Osteoblast (primary cell): ENCODE measurements around the gene GRID1. TPM values are rescaled to one million over a fixed set of nuclear protein-coding genes. Genes with fewer than 3 reads are reported as not detected.

Experiments used
- DNase-seq: peaks from one replicate; pipeline ENCODE4 v3.0.0; 2011; ENCODE audit warnings: low spot score, mixed read lengths; ENCODE audit not compliant: insufficient read length; ENCODE audit errors: missing footprints
- H2AFZ ChIP-seq: 2 replicates; pipeline ENCODE4 v1.6.0; 2011; ENCODE audit warnings: mild to moderate bottlenecking, low read length
- H3K27ac ChIP-seq: 2 replicates; pipeline ENCODE4 v1.5.1; 2011; ENCODE audit warnings: mild to moderate bottlenecking, low read depth, low read length, moderate library complexity
- H3K27me3 ChIP-seq: 2 replicates; pipeline ENCODE4 v1.6.0; 2012; ENCODE audit warnings: mild to moderate bottlenecking, control low read depth, inconsistent platforms, low read length, moderate library complexity; ENCODE audit not compliant: insufficient read depth
- H3K36me3 ChIP-seq: 2 replicates; pipeline ENCODE4 v1.5.1; 2011; ENCODE audit warnings: mild to moderate bottlenecking, low read length, control low read depth, moderate library complexity; ENCODE audit not compliant: insufficient read depth
- H3K4me1 ChIP-seq: 2 replicates; pipeline ENCODE4 v1.5.1; 2011; ENCODE audit warnings: mild to moderate bottlenecking, low read length, control low read depth, moderate library complexity; ENCODE audit not compliant: insufficient read depth
- H3K4me2 ChIP-seq: 2 replicates; pipeline ENCODE4 v1.6.0; 2011; ENCODE audit warnings: mild to moderate bottlenecking, low read length; ENCODE audit not compliant: insufficient read depth
- H3K4me3 ChIP-seq: fragments of 200-600 bp; sonication (generic); 3 replicates; pipeline ENCODE4 v1.5.1; 2012; ENCODE audit warnings: mild to moderate bottlenecking, low read length, inconsistent platforms; ENCODE audit not compliant: insufficient read depth
- H3K79me2 ChIP-seq: 2 replicates; pipeline ENCODE4 v1.6.0; 2012; ENCODE audit warnings: mild to moderate bottlenecking, low read length, control low read depth, inconsistent platforms; ENCODE audit not compliant: insufficient read depth
- H3K9me3 ChIP-seq: 2 replicates; pipeline ENCODE4 v1.5.1; 2011; ENCODE audit warnings: low read depth, low read length, control low read depth
- H4K20me1 ChIP-seq: 2 replicates; pipeline ENCODE4 v1.6.0; 2012; ENCODE audit warnings: mild to moderate bottlenecking, low read length, control low read depth; ENCODE audit not compliant: insufficient read depth
- total RNA-seq: library from RNA; depleted of rRNA; stranded (reverse); fragments of >200 nt; gene quantifications from 2 replicates; pipeline ENCODE4 v1.2.3, GENCODE V29; 2012
- TF ChIP-seq, protein P1 (sequence below): IDR thresholded peaks from 2 replicates; pipeline ENCODE4 v1.5.1; 2011; ENCODE audit warnings: mild to moderate bottlenecking, low read depth, low read length, moderate library complexity; ENCODE audit errors: extremely low read depth

GRID1 gene
- total RNA-seq, 1 donor, result not detected

DNA sequence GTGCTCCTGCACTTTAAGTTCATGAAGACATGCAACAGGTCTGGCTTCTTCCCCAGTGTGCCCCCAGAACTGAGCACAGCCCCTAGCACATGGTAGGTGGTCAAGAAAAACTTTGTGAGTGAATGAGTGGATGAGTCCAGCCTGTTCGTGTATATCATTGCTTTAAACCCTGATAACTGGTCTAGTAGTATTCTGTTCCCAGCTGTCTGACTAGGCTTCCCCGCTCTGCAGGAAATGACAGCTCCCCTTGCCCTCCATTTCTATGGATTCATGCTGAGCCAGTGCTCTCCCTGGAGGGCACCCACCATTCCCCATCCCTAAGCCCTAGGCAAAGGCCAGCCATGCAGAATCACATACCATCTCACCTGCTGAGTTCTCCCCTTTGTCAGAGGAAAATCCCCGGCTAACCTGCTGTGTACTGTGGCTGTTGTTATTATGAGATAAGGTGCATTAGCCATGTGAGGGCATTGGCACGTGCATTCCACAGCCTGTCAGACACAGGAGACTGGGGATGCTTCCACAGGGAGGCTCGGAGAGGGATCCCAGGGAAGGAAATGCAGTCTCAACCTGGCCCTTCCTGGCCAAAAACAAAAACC, 698.9 kb downstream of the GRID1 start:
- Histone ChIP-seq H3K9me3 (peaks cover 2% of the 10 kb centered on the region), H3K79me2 (no peaks in the 10 kb centered on the region), H3K4me1 (no peaks in the 10 kb centered on the region), H3K4me2 (no peak overlapping the region), H2AFZ (no peak overlapping the region), H3K4me3 (no peak overlapping the region), H3K27ac (no peak overlapping the region), H3K27me3 (no peaks in the 10 kb centered on the region), H3K36me3 (no peaks in the 10 kb centered on the region), H4K20me1 (no peaks in the 10 kb centered on the region)
- no peak for DNase-seq
- TF ChIP-seq, protein P1, sequence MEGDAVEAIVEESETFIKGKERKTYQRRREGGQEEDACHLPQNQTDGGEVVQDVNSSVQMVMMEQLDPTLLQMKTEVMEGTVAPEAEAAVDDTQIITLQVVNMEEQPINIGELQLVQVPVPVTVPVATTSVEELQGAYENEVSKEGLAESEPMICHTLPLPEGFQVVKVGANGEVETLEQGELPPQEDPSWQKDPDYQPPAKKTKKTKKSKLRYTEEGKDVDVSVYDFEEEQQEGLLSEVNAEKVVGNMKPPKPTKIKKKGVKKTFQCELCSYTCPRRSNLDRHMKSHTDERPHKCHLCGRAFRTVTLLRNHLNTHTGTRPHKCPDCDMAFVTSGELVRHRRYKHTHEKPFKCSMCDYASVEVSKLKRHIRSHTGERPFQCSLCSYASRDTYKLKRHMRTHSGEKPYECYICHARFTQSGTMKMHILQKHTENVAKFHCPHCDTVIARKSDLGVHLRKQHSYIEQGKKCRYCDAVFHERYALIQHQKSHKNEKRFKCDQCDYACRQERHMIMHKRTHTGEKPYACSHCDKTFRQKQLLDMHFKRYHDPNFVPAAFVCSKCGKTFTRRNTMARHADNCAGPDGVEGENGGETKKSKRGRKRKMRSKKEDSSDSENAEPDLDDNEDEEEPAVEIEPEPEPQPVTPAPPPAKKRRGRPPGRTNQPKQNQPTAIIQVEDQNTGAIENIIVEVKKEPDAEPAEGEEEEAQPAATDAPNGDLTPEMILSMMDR, result no peak

DNA sequence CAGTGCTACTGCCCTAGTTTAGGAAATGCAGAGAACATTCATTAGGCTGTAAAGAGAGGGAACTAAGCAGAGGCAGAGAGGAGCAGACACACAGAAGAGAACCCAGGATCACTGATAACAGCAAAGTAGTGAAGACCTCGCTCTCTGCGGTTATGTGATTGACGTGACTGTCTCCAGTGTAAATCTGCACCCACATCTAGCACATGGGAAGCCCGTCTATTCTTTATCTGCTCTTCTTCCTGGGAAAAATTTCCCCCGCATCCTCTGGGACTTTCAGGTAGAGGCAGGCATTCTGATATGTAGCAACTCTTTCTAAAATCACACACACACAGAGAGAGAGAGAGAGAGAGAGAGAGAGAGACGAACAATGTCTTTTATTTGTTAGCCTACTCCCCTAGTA, 699.6 kb downstream of the GRID1 start:
- TF ChIP-seq, protein P1, result no peak
- Histone ChIP-seq H2AFZ (no peak overlapping the region), H3K4me3 (no peak overlapping the region), H3K9me3 (no peaks in the 10 kb centered on the region), H3K4me1 (no peaks in the 10 kb centered on the region), H3K27me3 (no peaks in the 10 kb centered on the region), H3K4me2 (no peak overlapping the region), H3K27ac (no peak overlapping the region), H3K79me2 (no peaks in the 10 kb centered on the region), H4K20me1 (no peaks in the 10 kb centered on the region), H3K36me3 (no peaks in the 10 kb centered on the region)
- no peak for DNase-seq

DNA sequence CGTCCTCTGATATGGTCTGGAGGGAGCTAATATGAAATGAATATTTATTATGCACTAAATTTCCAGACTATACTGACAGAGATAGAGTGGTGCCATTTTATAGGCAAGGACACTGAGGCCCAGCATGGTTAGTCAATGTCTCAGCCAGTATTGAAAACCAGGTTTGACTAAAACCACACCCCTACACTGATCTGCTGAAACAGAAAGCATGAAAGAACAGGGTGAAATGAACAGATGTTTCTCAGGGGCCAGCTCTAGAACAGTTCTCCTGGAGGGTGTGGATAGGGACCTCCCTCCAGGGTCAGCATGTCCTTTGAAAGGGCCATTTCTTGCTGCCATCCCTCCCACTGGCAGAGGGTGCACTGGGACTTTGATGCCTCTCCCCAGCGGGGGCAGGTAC, 700.5 kb downstream of the GRID1 start:
- no peak for DNase-seq
- no peaks in the 10 kb centered on the region for H3K27me3 ChIP-seq
- H3K79me2 ChIP-seq, result no peaks in the 10 kb centered on the region
- no peaks in the 10 kb centered on the region for H3K4me1 ChIP-seq
- H4K20me1 ChIP-seq, result no peaks in the 10 kb centered on the region
- no peak overlapping the region for H3K27ac ChIP-seq
- no peak overlapping the region for H2AFZ ChIP-seq
- TF ChIP-seq, protein P1, result no peak
- H3K9me3 ChIP-seq, result no peaks in the 10 kb centered on the region
- no peaks in the 10 kb centered on the region for H3K36me3 ChIP-seq
- H3K4me2 ChIP-seq, result no peak overlapping the region
- no peak overlapping the region for H3K4me3 ChIP-seq

DNA sequence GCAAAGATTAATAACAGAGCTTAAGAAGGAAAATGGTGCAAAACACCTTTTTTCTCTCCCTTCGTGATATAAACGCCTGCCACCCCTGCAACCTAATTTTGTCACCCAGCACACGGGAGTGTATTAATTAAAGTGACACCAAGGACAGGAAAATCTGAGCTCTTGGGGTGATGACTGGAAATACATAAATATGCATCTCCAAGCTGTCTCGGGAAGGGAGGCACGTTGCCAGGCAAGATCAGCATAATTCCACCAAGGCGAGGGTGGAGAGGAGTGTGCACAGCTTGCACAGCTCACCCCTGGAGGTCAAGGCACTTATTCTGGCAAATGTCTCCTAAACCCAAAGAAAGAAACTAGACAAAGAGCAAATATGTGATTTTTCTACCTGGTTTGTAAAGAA, 700.9 kb downstream of the GRID1 start:
- H3K4me3 ChIP-seq, result no peak overlapping the region
- H4K20me1 ChIP-seq, result no peaks in the 10 kb centered on the region
- H3K4me1 ChIP-seq, result no peaks in the 10 kb centered on the region
- no peaks in the 10 kb centered on the region for H3K36me3 ChIP-seq
- no peak for DNase-seq
- TF ChIP-seq, protein P1, result no peak
- H2AFZ ChIP-seq, result no peak overlapping the region
- H3K4me2 ChIP-seq, result no peak overlapping the region
- no peaks in the 10 kb centered on the region for H3K27me3 ChIP-seq
- no peak overlapping the region for H3K27ac ChIP-seq
- no peaks in the 10 kb centered on the region for H3K79me2 ChIP-seq
- H3K9me3 ChIP-seq, result no peaks in the 10 kb centered on the region
